Metanephros (tissue), 1 donor: ENCODE measurements around the gene DDX42. TPM values are rescaled to one million over a fixed set of nuclear protein-coding genes. Genes with fewer than 3 reads are reported as not detected.

Experiments
- total RNA-seq: library from RNA; depleted of rRNA; stranded (reverse); fragments of >200 nt; gene quantifications from one replicate; pipeline ENCODE4 v1.2.3, GENCODE V29; 2014

Gene DDX42
- 110 TPM for total RNA-seq

GRCh38 chr17:63774141-63774968 is at the start of gene DDX42:
Gene DDX42, plus strand, starts transcription at chr17:63774170. Its CDS starts 12,880 bp downstream, at chr17:63787050.

GRCh38 chr17:63741408-63742173 is 32.4 kb upstream of the DDX42 start, which contains the start of gene STRADA:
Gene STRADA, minus strand, starts transcription at chr17:63741799. Its CDS starts 13,430 bp downstream, at chr17:63728369.

GRCh38 chr17:63773272-63774140 is 464 bp upstream of the DDX42 start, which contains the start of gene CCDC47:
Gene CCDC47, minus strand, starts transcription at chr17:63773597. Its CDS starts 7,422 bp downstream, at chr17:63766175.

GRCh38 chr17:63827002-63827800 is 53.2 kb downstream of the DDX42 start, which contains the start of the genes FTSJ3 and PSMC5:
Gene FTSJ3, minus strand, starts transcription at chr17:63827663. Its CDS starts 761 bp downstream, at chr17:63826902.
Gene PSMC5, plus strand, starts transcription at chr17:63827431. Its CDS starts 60 bp downstream, at chr17:63827491.

GRCh38 chr17:63842540-63843386 is 68.8 kb downstream of the DDX42 start, which contains the start of gene SMARCD2:
Gene SMARCD2, minus strand, starts transcription at chr17:63842685. Its CDS starts 11 bp downstream, at chr17:63842674.

Other genes with a start within 250 kb of the DDX42 start
- 54.3 TPM for gene DCAF7, start 223.7 kb upstream of the DDX42 start, total RNA-seq
- gene TACO1, start 173.3 kb upstream of the DDX42 start, total RNA-seq, result 17.5 TPM
- gene MAP3K3, start 151.8 kb upstream of the DDX42 start, total RNA-seq, result 42.7 TPM
- gene LIMD2, start 74.0 kb upstream of the DDX42 start, total RNA-seq, result 28.1 TPM
- gene STRADA, start 32.4 kb upstream of the DDX42 start, total RNA-seq, result 26.3 TPM
- gene CCDC47, start 573 bp upstream of the DDX42 start, total RNA-seq, result 44.5 TPM
- 50.8 TPM for gene PSMC5, start 53.3 kb downstream of the DDX42 start, total RNA-seq
- gene FTSJ3, start 53.5 kb downstream of the DDX42 start, total RNA-seq, result 48.4 TPM
- 65.7 TPM for gene SMARCD2, start 68.5 kb downstream of the DDX42 start, total RNA-seq
- gene CSH2, start 99.5 kb downstream of the DDX42 start, total RNA-seq, result not detected
- gene GH2, start 107.8 kb downstream of the DDX42 start, total RNA-seq, result not detected
- not detected for gene CSH1, start 122.4 kb downstream of the DDX42 start, total RNA-seq
- gene CSHL1, start 137.1 kb downstream of the DDX42 start, total RNA-seq, result not detected
- gene GH1, start 144.7 kb downstream of the DDX42 start, total RNA-seq, result not detected
- gene CD79B, start 158.2 kb downstream of the DDX42 start, total RNA-seq, result 6.8 TPM
- gene SCN4A, start 198.7 kb downstream of the DDX42 start, total RNA-seq, result 17.4 TPM
- 0.99 TPM for gene PRR29, start 224.2 kb downstream of the DDX42 start, total RNA-seq
- 49.9 TPM for gene ICAM2, start 246.5 kb downstream of the DDX42 start, total RNA-seq